K562 (cell line): ENCODE data around the gene PRKCQ. TPM values are rescaled to one million over a fixed set of nuclear protein-coding genes. Genes with fewer than 3 reads are reported as not detected.

Experiments
- BRD9 ChIP-seq: fragments of 450-650 bp; IDR thresholded peaks from 2 replicates; pipeline ENCODE4 v1.6.1; 2018; ENCODE audit warnings: low read depth; ENCODE audit not compliant: partially characterized antibody
- CAMTA2 ChIP-seq: fragments of 250-450 bp; sonication (Bioruptor Pico); conservative IDR thresholded peaks from 2 replicates; pipeline ENCODE4 v1.5.1; 2022
- CEBPZ ChIP-seq: fragments of 150-350 bp; IDR thresholded peaks from 2 replicates; pipeline ENCODE4 v1.6.1; 2014; ENCODE audit warnings: low read depth, mild to moderate bottlenecking, low read length, borderline replicate concordance
- DEAF1 ChIP-seq: fragments of 450-650 bp; formaldehyde crosslinking; IDR thresholded peaks from 2 replicates; pipeline ENCODE4 v1.4.0; 2020; ENCODE audit warnings: mild to moderate bottlenecking, moderate library complexity
- FOS ChIP-seq: IDR thresholded peaks from 3 replicates; pipeline ENCODE4 v1.6.1; 2011; ENCODE audit not compliant: insufficient read length; ENCODE audit errors: extremely low read depth
- NFATC3 ChIP-seq: fragments of 450-650 bp; IDR thresholded peaks from 2 replicates; pipeline ENCODE4 v1.6.1; 2017; ENCODE audit warnings: mild to moderate bottlenecking
- POLR2B ChIP-seq: fragments of 450-650 bp; IDR thresholded peaks from 2 replicates; pipeline ENCODE4 v1.6.1; 2018; ENCODE audit warnings: low read depth; ENCODE audit not compliant: partially characterized antibody
- RNF2 ChIP-seq: sonication (generic); IDR thresholded peaks from 2 replicates; pipeline ENCODE4 v1.6.1; 2016
- SAFB2 ChIP-seq: fragments of 200-400 bp; formaldehyde crosslinking; IDR thresholded peaks from 2 replicates; pipeline ENCODE4 v1.6.1; 2018; ENCODE audit warnings: borderline replicate concordance, low read length, low read depth, moderate library complexity; ENCODE audit not compliant: severe bottlenecking
- TBP ChIP-seq: optimal IDR thresholded peaks from 2 replicates; pipeline ENCODE3; 2011; ENCODE audit warnings: low read depth, low read length, improper control_type of control experiment
- ZBTB2 ChIP-seq: fragments of 450-650 bp; IDR thresholded peaks from 2 replicates; pipeline ENCODE4 v1.6.1; 2016; ENCODE audit warnings: antibody characterized with exemption
- ZFX ChIP-seq: sonication (generic); formaldehyde crosslinking; IDR thresholded peaks from 2 replicates; pipeline ENCODE4 v1.8.0; 2022; ENCODE audit warnings: mild to moderate bottlenecking, missing genetic modification reagents, moderate library complexity
- ZNF511 ChIP-seq: sonication (generic); formaldehyde crosslinking; IDR thresholded peaks from 2 replicates; pipeline ENCODE4 v1.8.0; 2022; ENCODE audit warnings: mild to moderate bottlenecking, missing genetic modification reagents
- ZNF57 ChIP-seq: fragments of 450-650 bp; formaldehyde crosslinking; IDR thresholded peaks from 2 replicates; pipeline ENCODE4 v1.4.0; 2020; ENCODE audit warnings: mild to moderate bottlenecking, moderate library complexity
- ZNF592 ChIP-seq: fragments of 450-650 bp; IDR thresholded peaks from 2 replicates; pipeline ENCODE4 v1.6.1; 2017; ENCODE audit warnings: antibody characterized with exemption, mild to moderate bottlenecking
- polyA plus RNA-seq, 8 experiments: library from polyadenylated mRNA; depleted of rRNA in 4 of 8; stranded (reverse) in 5 of 8; unstranded in 3 of 8; fragments of >200 nt; fragmentation: Nextera tagmentation in 2 of 8; fragmentation: Illumina TruSeq in 1 of 8; extraction: Ambion mirVana in 2 of 8; extraction: Trizol in 1 of 8; gene quantifications; 2 replicates each; pipeline versions ENCODE4 v1.2.1 to v1.2.3, GENCODE V29; 2011 to 2014; ENCODE audit warnings: inconsistent platforms in 1 of 8, missing spikeins in 1 of 8
- total RNA-seq, 7 experiments: library from RNA; depleted of rRNA in 6 of 7; stranded (reverse); fragments of >200 nt in 6 of 7; fragmentation: Illumina TruSeq in 2 of 7; extraction: Trizol in 2 of 7; gene quantifications; 2 replicates each; pipeline versions ENCODE4 v1.2.1 to v1.2.3, GENCODE V29; 2011 to 2021; ENCODE audit warnings: low replicate concordance in 1 of 7

Gene PRKCQ
- total and polyA plus RNA-seq, 9 of the 15 experiments (the other 6 are each of a cell fraction or from before 2014, with no cell fraction given), result 4.4 to 23.3 (median 14.6) TPM

GRCh38 chr10:6581778-6582228 is 1.7 kb upstream of the PRKCQ start (continued):
- 0 out of 2 replicates have a peak, but pooled peaks have one; percentile 28 for TF ChIP-seq ZFX (CRISPR knock-in tag)
- TF ChIP-seq NFATC3, result no peak
- no peak for TF ChIP-seq SAFB2
- TF ChIP-seq ZNF511 (CRISPR knock-in tag), result no peak
- TF ChIP-seq POLR2B, result peak; percentile 59
- TF ChIP-seq ZNF592, result peak; percentile 73
- TF ChIP-seq BRD9, result no peak
- no peak for TF ChIP-seq CEBPZ
- no peak for TF ChIP-seq ZNF57
- no peak for TF ChIP-seq CAMTA2
- TF ChIP-seq DEAF1 (CRISPR knock-in tag), result no peak
- no peak for TF ChIP-seq FOS
- no peak for TF ChIP-seq RNF2
- peak; percentile 32 for TF ChIP-seq TBP
- no peak for TF ChIP-seq ZBTB2
